DOHH2 (cell line): ENCODE measurements around the gene RPS28.

Source experiments
- H3F3A ChIP-seq: fragments of 200-600 bp; sonication (generic), shearing (Covaris generic); 2 replicates; pipeline ENCODE4 v1.6.0; 2016; ENCODE audit warnings: antibody characterized with exemption, mild to moderate bottlenecking; ENCODE audit not compliant: control insufficient read depth, insufficient read depth
- H3K27ac ChIP-seq: fragments of 200-600 bp; sonication (generic); 2 replicates; pipeline ENCODE4 v1.5.1; 2014; ENCODE audit warnings: low read depth, mild to moderate bottlenecking, low read length, moderate library complexity
- H3K27me3 ChIP-seq: fragments of 200-600 bp; sonication (generic); 2 replicates; pipeline ENCODE4 v1.6.1; 2014; ENCODE audit warnings: mild to moderate bottlenecking, low read length, mixed read lengths; ENCODE audit not compliant: control insufficient read depth
- H3K36me3 ChIP-seq: fragments of 200-600 bp; sonication (generic); 2 replicates; pipeline ENCODE4 v1.6.1; 2014; ENCODE audit warnings: mild to moderate bottlenecking, low read length, moderate library complexity, mixed read lengths; ENCODE audit not compliant: control insufficient read depth
- H3K4me1 ChIP-seq: fragments of 200-600 bp; sonication (generic); 2 replicates; pipeline ENCODE4 v1.6.1; 2014; ENCODE audit warnings: mild to moderate bottlenecking, low read length, mixed read lengths; ENCODE audit not compliant: control insufficient read depth
- H3K4me2 ChIP-seq: fragments of 200-600 bp; sonication (generic); 2 replicates; pipeline ENCODE4 v1.6.0; 2014; ENCODE audit warnings: mild to moderate bottlenecking, low read length, moderate library complexity
- H3K4me3 ChIP-seq: fragments of 200-600 bp; sonication (generic); 2 replicates; pipeline ENCODE4 v1.5.1; 2014; ENCODE audit warnings: mild to moderate bottlenecking, low read length, mixed read lengths
- H3K79me2 ChIP-seq: fragments of 200-600 bp; sonication (generic); 2 replicates; pipeline ENCODE4 v1.6.1; 2014; ENCODE audit warnings: mild to moderate bottlenecking, low read length, mixed read lengths; ENCODE audit not compliant: control insufficient read depth
- H3K9me2 ChIP-seq: fragments of 200-600 bp; sonication (generic); replicated peaks from 2 replicates; pipeline ENCODE4 v1.6.1; 2014; ENCODE audit warnings: mild to moderate bottlenecking, low read length, mixed read lengths; ENCODE audit not compliant: control insufficient read depth
- H3K9me3 ChIP-seq: fragments of 200-600 bp; sonication (generic); 2 replicates; pipeline ENCODE4 v1.6.1; 2014; ENCODE audit warnings: antibody characterized with exemption, low read length, mixed read lengths; ENCODE audit not compliant: control insufficient read depth, insufficient read depth
- H4K20me1 ChIP-seq: fragments of 200-600 bp; sonication (generic); 2 replicates; pipeline ENCODE4 v1.6.0; 2014; ENCODE audit warnings: low read depth, mild to moderate bottlenecking, antibody characterized with exemption, low read length, moderate library complexity; ENCODE audit not compliant: control insufficient read depth, insufficient read depth
- CTCF ChIP-seq: fragments of 200-600 bp; sonication (generic); IDR thresholded peaks from one replicate; pipeline ENCODE4 v1.5.1; 2014; ENCODE audit warnings: antibody characterized with exemption, mild to moderate bottlenecking, low read depth, low read length; ENCODE audit not compliant: poor library complexity, severe bottlenecking
- EZH2phosphoT487 ChIP-seq: fragments of 200-600 bp; sonication (generic); IDR thresholded peaks from 2 replicates; pipeline ENCODE4 v1.6.1; 2017; ENCODE audit warnings: borderline replicate concordance, mild to moderate bottlenecking, antibody characterized with exemption, low read length, moderate library complexity, mixed read lengths

RPS28 gene

GRCh38 chr19:8366121-8366581 lies 44.9 kb downstream of the RPS28 start:
- no peaks in the 10 kb centered on the region for H3K4me1 ChIP-seq
- peaks cover 17% of the 10 kb centered on the region for H3K27me3 ChIP-seq
- no peak overlapping the region for H3K4me3 ChIP-seq
- no peaks in the 10 kb centered on the region for H3K9me3 ChIP-seq
- H3K27ac ChIP-seq: no peak overlapping the region
- H3F3A ChIP-seq: no peaks in the 10 kb centered on the region
- TF ChIP-seq EZH2phosphoT487: no peak
- TF ChIP-seq CTCF: no peak
- H4K20me1 ChIP-seq: no peaks in the 10 kb centered on the region
- no peak overlapping the region for H3K4me2 ChIP-seq
- no peaks in the 10 kb centered on the region for H3K36me3 ChIP-seq
- no peaks in the 10 kb centered on the region for H3K9me2 ChIP-seq
- no peaks in the 10 kb centered on the region for H3K79me2 ChIP-seq

- H3K4me3 ChIP-seq: no peak overlapping the region
- H3K27ac ChIP-seq: no peak overlapping the region
- H3K4me2 ChIP-seq: no peak overlapping the region
- no peaks in the 10 kb centered on the region for H3K9me3 ChIP-seq
- H3K27me3 ChIP-seq: peaks cover 17% of the 10 kb centered on the region
- no peaks in the 10 kb centered on the region for H4K20me1 ChIP-seq
- no peaks in the 10 kb centered on the region for H3K4me1 ChIP-seq
- H3K79me2 ChIP-seq: no peaks in the 10 kb centered on the region
- no peaks in the 10 kb centered on the region for H3K9me2 ChIP-seq
- H3K36me3 ChIP-seq: no peaks in the 10 kb centered on the region
- H3F3A ChIP-seq: no peaks in the 10 kb centered on the region
- no peak for TF ChIP-seq EZH2phosphoT487
- no peak for TF ChIP-seq CTCF
Observed at GRCh38 chr19:8366961-8367326, 45.6 kb downstream of the RPS28 start.

- H3K4me1 ChIP-seq: no peaks in the 10 kb centered on the region
- no peaks in the 10 kb centered on the region for H3K9me2 ChIP-seq
- H3K27me3 ChIP-seq: peaks cover 17% of the 10 kb centered on the region
- H3K27ac ChIP-seq: no peak overlapping the region
- H3K4me3 ChIP-seq: no peak overlapping the region
- no peaks in the 10 kb centered on the region for H3F3A ChIP-seq
- H3K36me3 ChIP-seq: no peaks in the 10 kb centered on the region
- H4K20me1 ChIP-seq: no peaks in the 10 kb centered on the region
- no peak for TF ChIP-seq EZH2phosphoT487
- TF ChIP-seq CTCF: no peak
- no peak overlapping the region for H3K4me2 ChIP-seq
- H3K9me3 ChIP-seq: no peaks in the 10 kb centered on the region
- no peaks in the 10 kb centered on the region for H3K79me2 ChIP-seq
Observed at GRCh38 chr19:8367327-8368001, 46.2 kb downstream of the RPS28 start.
